IMR-90 (cell line): ENCODE measurements around the gene AFMID. TPM values are rescaled to one million over a fixed set of nuclear protein-coding genes. Genes with fewer than 3 reads are reported as not detected.

Experiments used
- ATAC-seq: fragments of 200-7000 bp; cut with Tn5 transposase; 2 replicates; pipeline ENCODE4 v1.9.1; 2020; ENCODE audit warnings: low read depth, mild to moderate bottlenecking, moderate library complexity
- BruUV-seq: library from RNA; stranded (reverse); fragments of 400-500 nt; replicated peaks from 2 replicates; lab custom pipeline; 2021; lab: Mats Ljungman, UMichigan
- CTCF ChIA-PET: fragments of 300-600 bp; formaldehyde crosslinking; extraction: SDS; loops from one replicate; lab custom pipeline; 2021; ENCODE audit warnings: antibody characterized with exemption; lab: Yijun Ruan, JAX
- POLR2A ChIA-PET: fragments of 300-600 bp; sonication (Branson Sonifier 250); formaldehyde crosslinking; loops from one replicate; lab custom pipeline; 2022; ENCODE audit warnings: antibody characterized with exemption; ENCODE audit not compliant: unreplicated experiment; lab: Charles Lee
- DNase-seq: peaks from one replicate; pipeline ENCODE4 v3.0.0; 2013
- H2AFZ ChIP-seq: replicated peaks from 2 replicates; pipeline ENCODE3; 2013; ENCODE audit warnings: low read length, mild to moderate bottlenecking; ENCODE audit not compliant: poor library complexity
- H2AK5ac ChIP-seq: 2 replicates; pipeline ENCODE4 v1.6.1; 2013; ENCODE audit warnings: low read depth, low read length, inconsistent platforms
- H2AK9ac ChIP-seq: replicated peaks from 2 replicates; pipeline ENCODE3; 2013; ENCODE audit warnings: mild to moderate bottlenecking, low read depth, low read length, moderate library complexity; ENCODE audit not compliant: poor library complexity
- H2BK120ac ChIP-seq: 2 replicates; pipeline ENCODE4 v1.6.1; 2013; ENCODE audit warnings: low read depth, low read length, inconsistent platforms
- H2BK15ac ChIP-seq: 3 replicates; pipeline ENCODE4 v1.6.1; 2013; ENCODE audit warnings: low read depth, low read length, inconsistent platforms
- H2BK20ac ChIP-seq: 2 replicates; pipeline ENCODE4 v1.6.1; 2013; ENCODE audit warnings: low read depth, mild to moderate bottlenecking, inconsistent platforms, low read length, moderate library complexity
- H2BK5ac ChIP-seq: 2 replicates; pipeline ENCODE4 v1.6.1; 2013; ENCODE audit warnings: mild to moderate bottlenecking, low read depth, low read length, inconsistent platforms; ENCODE audit not compliant: poor library complexity, severe bottlenecking
- H3K14ac ChIP-seq: replicated peaks from 2 replicates; pipeline ENCODE4 v1.6.1; 2013; ENCODE audit warnings: low read depth, low read length, inconsistent platforms
- H3K18ac ChIP-seq: 2 replicates; pipeline ENCODE4 v1.6.1; 2013; ENCODE audit warnings: low read depth, low read length, control low read depth
- H3K23ac ChIP-seq: 2 replicates; pipeline ENCODE4 v1.6.1; 2013; ENCODE audit warnings: low read depth, low read length, inconsistent platforms
- H3K27ac ChIP-seq: 2 replicates; pipeline ENCODE4 v1.5.1; 2013; ENCODE audit warnings: mild to moderate bottlenecking, control low read depth, low read length; ENCODE audit not compliant: insufficient read depth
- H3K27me3 ChIP-seq: 2 replicates; pipeline ENCODE4 v1.6.1; 2013; ENCODE audit warnings: low read length; ENCODE audit not compliant: control insufficient read depth, insufficient read depth
- H3K36me3 ChIP-seq: 2 replicates; pipeline ENCODE4 v1.6.1; 2013; ENCODE audit warnings: low read length, mixed read lengths; ENCODE audit not compliant: control insufficient read depth, insufficient read depth
- H3K4ac ChIP-seq: 2 replicates; pipeline ENCODE4 v1.6.1; 2013; ENCODE audit warnings: low read depth, low read length, inconsistent platforms
- H3K4me1 ChIP-seq: 2 replicates; pipeline ENCODE4 v1.6.1; 2013; ENCODE audit warnings: low read length, mixed read lengths; ENCODE audit not compliant: control insufficient read depth, insufficient read depth
- H3K4me2 ChIP-seq: 2 replicates; pipeline ENCODE4 v1.6.1; 2013; ENCODE audit warnings: low read depth, mild to moderate bottlenecking, control low read depth, low read length, moderate library complexity
- H3K4me3 ChIP-seq: 2 replicates; pipeline ENCODE4 v1.5.1; 2013; ENCODE audit warnings: low read depth, mild to moderate bottlenecking, control low read depth, low read length, moderate library complexity; ENCODE audit not compliant: insufficient read depth
- H3K56ac ChIP-seq: 2 replicates; pipeline ENCODE4 v1.6.1; 2013; ENCODE audit warnings: low read length, inconsistent platforms; ENCODE audit not compliant: insufficient read depth; ENCODE audit errors: extremely low read depth
- H3K79me1 ChIP-seq, 2 experiments: 2 replicates each; pipeline ENCODE4 v1.6.1; 2013; ENCODE audit warnings: low read length in 2 of 2, inconsistent platforms in 1 of 2, low read depth in 1 of 2
- H3K9ac ChIP-seq: 2 replicates; pipeline ENCODE4 v1.6.1; 2013; ENCODE audit warnings: low read depth, low read length, control low read depth
- H3K9me1 ChIP-seq: 2 replicates; pipeline ENCODE4 v1.6.1; 2013; ENCODE audit warnings: low read length, inconsistent platforms; ENCODE audit not compliant: insufficient read depth
- H3K9me3 ChIP-seq: 2 replicates; pipeline ENCODE4 v1.6.1; 2013; ENCODE audit warnings: low read length; ENCODE audit not compliant: control insufficient read depth, insufficient read depth
- H4K20me1 ChIP-seq: 2 replicates; pipeline ENCODE4 v1.6.1; 2013; ENCODE audit warnings: low read length, inconsistent platforms; ENCODE audit not compliant: insufficient read depth
- H4K5ac ChIP-seq: 2 replicates; pipeline ENCODE4 v1.6.1; 2013; ENCODE audit warnings: mild to moderate bottlenecking, low read depth, low read length, control low read depth
- H4K8ac ChIP-seq, 2 experiments: 2 replicates each; pipeline ENCODE4 v1.6.1; 2013; ENCODE audit warnings: low read depth in 2 of 2, low read length in 2 of 2, control low read depth in 1 of 2, inconsistent platforms in 1 of 2
- H4K91ac ChIP-seq: 2 replicates; pipeline ENCODE4 v1.6.1; 2013; ENCODE audit warnings: low read depth, low read length, inconsistent platforms; ENCODE audit not compliant: insufficient read depth
- BHLHE40 ChIP-seq: fragments of 150-350 bp; IDR thresholded peaks from 2 replicates; pipeline ENCODE4 v1.6.1; 2016; ENCODE audit warnings: mild to moderate bottlenecking, low read depth, low read length
- CEBPB ChIP-seq: IDR thresholded peaks from 2 replicates; pipeline ENCODE4 v1.6.1; 2012; ENCODE audit warnings: low read depth, low read length, improper control_type of control experiment
- CHD1 ChIP-seq: IDR thresholded peaks from 2 replicates; pipeline ENCODE4 v1.6.1; 2012; ENCODE audit warnings: low read depth, low read length, improper control_type of control experiment
- CTCF ChIP-seq: conservative IDR thresholded peaks from 2 replicates; pipeline ENCODE4 v1.5.1; 2012; ENCODE audit warnings: mild to moderate bottlenecking, low read depth, low read length, improper control_type of control experiment
- ELK1 ChIP-seq: fragments of 150-350 bp; IDR thresholded peaks from 2 replicates; pipeline ENCODE4 v1.6.1; 2016; ENCODE audit warnings: low read depth, mild to moderate bottlenecking, low read length, moderate library complexity, borderline replicate concordance
- FOS ChIP-seq: fragments of 150-350 bp; IDR thresholded peaks from 2 replicates; pipeline ENCODE4 v1.6.1; 2016; ENCODE audit warnings: low read depth, low read length
- MAFK ChIP-seq: IDR thresholded peaks from 2 replicates; pipeline ENCODE4 v1.6.1; 2012; ENCODE audit warnings: low read depth, low read length, improper control_type of control experiment
- MXI1 ChIP-seq: IDR thresholded peaks from 2 replicates; pipeline ENCODE4 v1.6.1; 2012; ENCODE audit warnings: low read depth, mild to moderate bottlenecking, low read length, moderate library complexity, borderline replicate concordance
- NFE2L2 ChIP-seq: fragments of 150-350 bp; IDR thresholded peaks from 2 replicates; pipeline ENCODE4 v1.6.1; 2016; ENCODE audit warnings: low read depth, mild to moderate bottlenecking, low read length
- RCOR1 ChIP-seq: IDR thresholded peaks from 2 replicates; pipeline ENCODE4 v1.6.1; 2012; ENCODE audit warnings: mild to moderate bottlenecking, low read length, improper control_type of control experiment; ENCODE audit not compliant: insufficient replicate concordance
- SMC3 ChIP-seq: fragments of 150-350 bp; IDR thresholded peaks from 2 replicates; pipeline ENCODE4 v1.6.1; 2016; ENCODE audit warnings: low read depth, mild to moderate bottlenecking, antibody characterized with exemption, low read length, moderate library complexity
- USF2 ChIP-seq: fragments of 150-350 bp; IDR thresholded peaks from 2 replicates; pipeline ENCODE4 v1.6.1; 2017; ENCODE audit warnings: mild to moderate bottlenecking, antibody characterized with exemption, low read length, low read depth
- WGBS, 2 experiments: methylation state at CpG; one replicate each; pipeline versions ENCODE4 v1.1.5 to v1.1.7; 2013; ENCODE audit warnings: missing lambda C conversion rate in 2 of 2; ENCODE audit not compliant: insufficient read length in 1 of 2; ENCODE audit errors: extremely low coverage in 2 of 2; 5-methylcytosine and 5-hydroxymethylcytosine counted together
- dilution Hi-C: fragments of 300-500 bp; cut with HindIII; formaldehyde crosslinking; loops from one replicate; pipeline ENCODE4 v1.14.3; 2018; ENCODE audit warnings: low sequenced_read_pairs; ENCODE audit not compliant: unreplicated experiment
- in situ Hi-C: fragments of 300-500 bp; cut with MboI; formaldehyde crosslinking; loops from 3 replicates; pipeline ENCODE4 v1.14.3; 2019; ENCODE audit warnings: low sequenced_read_pairs, inconsistent platforms, mixed read lengths
- intact Hi-C: fragments of 100-400 bp; cut with micrococcal nuclease; formaldehyde crosslinking; loops from 2 replicates; pipeline ENCODE4 v1.10.0; 2022
- polyA plus RNA-seq, 3 experiments: library from polyadenylated mRNA; depleted of rRNA; stranded (reverse); fragments of >200 nt; gene quantifications; 2 replicates each; pipeline ENCODE4 v1.2.3, GENCODE V29; 2012; ENCODE audit warnings: low replicate concordance in 1 of 3
- total RNA-seq: library from RNA; depleted of rRNA; stranded (reverse); fragments of >200 nt; gene quantifications from 2 replicates; pipeline ENCODE4 v1.2.3, GENCODE V29; 2012

The AFMID gene
- total and polyA plus RNA-seq, 2 of the 4 experiments (the other 2 are of a cell fraction): 41.0 to 65.1 TPM

- H4K8ac ChIP-seq: no peak overlapping the region
- H3K23ac ChIP-seq: no peak overlapping the region
- 83% methylated on average over 3 of the region's 11 CpGs; no CpG with 5 or more reads in 1 of the 2 experiments for WGBS, 2 experiments
- peak overlapping the region; percentile 70 for H2AK9ac ChIP-seq
- no peak overlapping the region for H3K4ac ChIP-seq
- H3K9ac ChIP-seq: no peak overlapping the region
- H2BK20ac ChIP-seq: no peak overlapping the region
- TF ChIP-seq CTCF (no peak), RCOR1 (no peak), CEBPB (no peak), CHD1 (no peak), BHLHE40 (no peak), ELK1 (no peak), FOS (no peak), MAFK (no peak), SMC3 (no peak), NFE2L2 (no peak), MXI1 (no peak), USF2 (no peak)
- no peak overlapping the region for H3K56ac ChIP-seq
- POLR2A ChIA-PET: no interaction called here
- H2AFZ ChIP-seq: peak overlapping the region; percentile 58
- no peaks in the 10 kb centered on the region for H3K4me1 ChIP-seq
- no TSS peak for BruUV-seq
- CTCF ChIA-PET: no interaction called here
- H3K4me3 ChIP-seq: no peak overlapping the region
- dilution Hi-C loops: no loop called here
- no peak overlapping the region for H3K27ac ChIP-seq
- H4K20me1 ChIP-seq: no peaks in the 10 kb centered on the region; the same call in 1 of the 2 replicates
- no peak overlapping the region for H2AK5ac ChIP-seq
- no peaks in the 10 kb centered on the region for H3K27me3 ChIP-seq
- H2BK120ac ChIP-seq: no peak overlapping the region
- H3K18ac ChIP-seq: no peak overlapping the region
- H4K5ac ChIP-seq: no peak overlapping the region
- peaks cover 3% of the 10 kb centered on the region; the same call in 1 of the 2 replicates for H3K36me3 ChIP-seq
- no peaks in the 10 kb centered on the region for H3K9me3 ChIP-seq
- DNase-seq (no peak), ATAC-seq (no peak)
- H2BK5ac ChIP-seq: no peak overlapping the region
- H2BK15ac ChIP-seq: no peak overlapping the region
- H3K14ac ChIP-seq: no peak overlapping the region
- no peaks in the 10 kb centered on the region for H3K9me1 ChIP-seq
- peaks cover 6 to 24% of the 10 kb centered on the region in 2 experiments for H3K79me1 ChIP-seq
- in situ Hi-C loops: no loop called here
- no peak overlapping the region for H3K4me2 ChIP-seq
- no peak overlapping the region for H4K91ac ChIP-seq
- intact Hi-C loops: no loop called here
These were observed 32.4 kb downstream of the AFMID start for GRCh38 chr17:78219396-78220150.
